Putamen (tissue), 1 donor: Measurements from ENCODE around the gene LRP10.
"Not testable (repeated sequence)": the region's sequence is repeated elsewhere in the genome, so short reads cannot be mapped to it uniquely, and the experiment has no call there.

Experiments used
- DNase-seq: peaks from one replicate; pipeline ENCODE4 v3.0.0-alpha.2; 2016; ENCODE audit warnings: low spot score

The LRP10 gene

GRCh38 chr14:22843123-22843925 is 28.2 kb upstream of the LRP10 start:
- no peak for DNase-seq

- no peak for DNase-seq
Measured at GRCh38 chr14:22844221-22845102, 27.1 kb upstream of the LRP10 start.

GRCh38 chr14:22845103-22845394 is 26.5 kb upstream of the LRP10 start:
- DNase-seq = no peak

GRCh38 chr14:22845821-22846625 is 25.5 kb upstream of the LRP10 start:
- no peak for DNase-seq

- DNase-seq = no peak
Measured at GRCh38 chr14:22846811-22847307, 24.7 kb upstream of the LRP10 start.

- no peak for DNase-seq
Measured at GRCh38 chr14:22847661-22848341, 23.7 kb upstream of the LRP10 start.

- DNase-seq = no peak
Measured at GRCh38 chr14:22848351-22849164, 23.0 kb upstream of the LRP10 start.

- DNase-seq = no peak
Measured at GRCh38 chr14:22849212-22849819, 22.2 kb upstream of the LRP10 start.

GRCh38 chr14:22850944-22851764 is 20.4 kb upstream of the LRP10 start:
- DNase-seq = peak; percentile 64

GRCh38 chr14:22852178-22852577 is 19.4 kb upstream of the LRP10 start:
- not testable (repeated sequence) for DNase-seq

- no peak for DNase-seq
Measured at GRCh38 chr14:22852599-22852939, 19.0 kb upstream of the LRP10 start.

GRCh38 chr14:22852940-22853767 is 18.4 kb upstream of the LRP10 start:
- DNase-seq = peak; percentile 74

- not testable (repeated sequence) for DNase-seq
Measured at GRCh38 chr14:22854296-22854695, 17.2 kb upstream of the LRP10 start.

- DNase-seq = no peak
Measured at GRCh38 chr14:22854963-22855724, 16.4 kb upstream of the LRP10 start.

GRCh38 chr14:22856428-22856827 is 15.1 kb upstream of the LRP10 start:
- DNase-seq = no peak

GRCh38 chr14:22860377-22860776 is 11.2 kb upstream of the LRP10 start:
- DNase-seq = not testable (repeated sequence)

GRCh38 chr14:22861651-22862050 is 9.9 kb upstream of the LRP10 start:
- DNase-seq = no peak

- DNase-seq = no peak
Measured at GRCh38 chr14:22864979-22865378, 6.6 kb upstream of the LRP10 start.
